Measurements from ENCODE around the gene FAM209A. TPM values are rescaled to one million over a fixed set of nuclear protein-coding genes. Genes with fewer than 3 reads are reported as not detected.

Gene FAM209A
- total RNA-seq, 1 experiment from 2014 or later = 0.32 TPM

- ChIA-PET CTCF (interaction anchor here (0.6 kb wide), 1 partner anchor 1832 kb away, joined by 3 read pairs; no protein-coding TSS in a partner anchor), POLR2A (ENCODE audit: low non-redundant PET) (no interaction called here)
- no peaks in the 10 kb centered on the region for H3K9me3 ChIP-seq (ENCODE audit: low read depth, low read length, poor library complexity, severe bottlenecking)
- intact Hi-C loops (cut with micrococcal nuclease; ENCODE audit: unreplicated experiment) = loop anchor here (2.0 to 5.0 kb wide), 4 partner anchors 76 to 801 kb away; partner anchors contain the start of genes RAE1 and TFAP2C
- no peaks in the 10 kb centered on the region for H3K36me3 ChIP-seq (ENCODE audit: insufficient read depth, low read length, poor library complexity, severe bottlenecking)
- no TSS peak for BruUV-seq (replicated peaks)
- no peak overlapping the region for H3K4me3 ChIP-seq (ENCODE audit: low read depth, low read length, poor library complexity, severe bottlenecking)
- no peak overlapping the region for H3K27ac ChIP-seq (ENCODE audit: low read depth, low read length, poor library complexity, severe bottlenecking)
- DNase-seq (ENCODE audit: low spot score) = no peak
- H3K4me1 ChIP-seq (ENCODE audit: insufficient read depth, low read length, poor library complexity, severe bottlenecking) = peaks cover 8% of the 10 kb centered on the region
- TF ChIP-seq EZH2 (IDR thresholded peaks at IDR 0.05; ENCODE audit: borderline replicate concordance, low read depth, low read length, poor library complexity, severe bottlenecking) (no peak), CTCF (conservative IDR thresholded peaks at IDR 0.05; ENCODE audit: low read depth, low read length) (no peak)
- peaks cover 9% of the 10 kb centered on the region for H3K27me3 ChIP-seq (replicated peaks; ENCODE audit: insufficient read depth, low read depth, low read length, poor library complexity)
Measured at GRCh38 chr20:56551571-56551970, 27.0 kb downstream of the FAM209A start.

GRCh38 chr20:56552911-56553629 lies 28.5 kb downstream of the FAM209A start:
- POLR2A ChIA-PET (ENCODE audit: low non-redundant PET) = no interaction called here
- Histone ChIP-seq H3K9me3 (ENCODE audit: low read depth, low read length, poor library complexity, severe bottlenecking) (no peaks in the 10 kb centered on the region), H3K27ac (ENCODE audit: low read depth, low read length, poor library complexity, severe bottlenecking) (no peak overlapping the region), H3K4me3 (ENCODE audit: low read depth, low read length, poor library complexity, severe bottlenecking) (no peak overlapping the region), H3K4me1 (ENCODE audit: insufficient read depth, low read length, poor library complexity, severe bottlenecking) (peaks cover 8% of the 10 kb centered on the region), H3K27me3 (replicated peaks; ENCODE audit: insufficient read depth, low read depth, low read length, poor library complexity) (peaks cover 5% of the 10 kb centered on the region), H3K36me3 (ENCODE audit: insufficient read depth, low read length, poor library complexity, severe bottlenecking) (no peaks in the 10 kb centered on the region)
- DNase-seq (ENCODE audit: low spot score) = no peak
- TF ChIP-seq EZH2 (IDR thresholded peaks at IDR 0.05; ENCODE audit: borderline replicate concordance, low read depth, low read length, poor library complexity, severe bottlenecking) (no peak), CTCF (conservative IDR thresholded peaks at IDR 0.05; ENCODE audit: low read depth, low read length) (no peak)
- intact Hi-C loops (cut with micrococcal nuclease; ENCODE audit: unreplicated experiment) = loop anchor here (5.0 kb wide), 3 partner anchors 74 to 799 kb away; partner anchors contain the start of genes RAE1 and TFAP2C
- BruUV-seq (replicated peaks) = no TSS peak
- CTCF ChIA-PET = no interaction called here

GRCh38 chr20:56554869-56555268 lies 30.3 kb downstream of the FAM209A start:
- ChIA-PET POLR2A (ENCODE audit: low non-redundant PET) (no interaction called here), CTCF (interaction anchor here (0.6 to 0.7 kb wide), 2 partner anchors 10 to 944 kb away, joined by 3 to 5 read pairs; no protein-coding TSS in a partner anchor)
- TF ChIP-seq EZH2 (IDR thresholded peaks at IDR 0.05; ENCODE audit: borderline replicate concordance, low read depth, low read length, poor library complexity, severe bottlenecking) = no peak
- no peak for TF ChIP-seq CTCF (conservative IDR thresholded peaks at IDR 0.05; ENCODE audit: low read depth, low read length)
- intact Hi-C loops (cut with micrococcal nuclease; ENCODE audit: unreplicated experiment) = loop anchor here (5.0 kb wide), 3 partner anchors 72 to 797 kb away; partner anchors contain the start of genes RAE1 and TFAP2C
- Histone ChIP-seq H3K9me3 (ENCODE audit: low read depth, low read length, poor library complexity, severe bottlenecking) (no peaks in the 10 kb centered on the region), H3K36me3 (ENCODE audit: insufficient read depth, low read length, poor library complexity, severe bottlenecking) (no peaks in the 10 kb centered on the region), H3K27ac (ENCODE audit: low read depth, low read length, poor library complexity, severe bottlenecking) (no peak overlapping the region), H3K4me1 (ENCODE audit: insufficient read depth, low read length, poor library complexity, severe bottlenecking) (peaks cover 8% of the 10 kb centered on the region), H3K4me3 (ENCODE audit: low read depth, low read length, poor library complexity, severe bottlenecking) (no peak overlapping the region), H3K27me3 (replicated peaks; ENCODE audit: insufficient read depth, low read depth, low read length, poor library complexity) (peaks cover 12% of the 10 kb centered on the region)
- no TSS peak for BruUV-seq (replicated peaks)
- DNase-seq (ENCODE audit: low spot score) = peak; percentile 95
